Activated T-helper 2 cell treated with anti-CD3 and anti-CD28 coated beads, Interferon-gamma antibody, Interleukin-2, Interleukin-4, amounts not matched to agents 10 μg/mL and 5 μg/mL and 100 μg/mL, durations not matched to agents 14 hours and 24 hours and 36 hours (primary cell): ENCODE measurements around the gene HK2. TPM values are rescaled to one million over a fixed set of nuclear protein-coding genes. Genes with fewer than 3 reads are reported as not detected.

Source experiments
- DNase-seq: peaks from one replicate; pipeline ENCODE4 v3.0.0; 2021; ENCODE audit warnings: low spot score
- H3K27ac Mint-ChIP-seq: one replicate; pipeline ENCODE4 v1.8.0; 2021; ENCODE audit warnings: mixed read lengths
- H3K27me3 Mint-ChIP-seq: one replicate; pipeline ENCODE4 v1.8.0; 2021; ENCODE audit warnings: low read depth, mixed read lengths
- H3K36me3 Mint-ChIP-seq: one replicate; pipeline ENCODE4 v1.8.0; 2021; ENCODE audit warnings: low read depth, mixed read lengths
- H3K4me1 Mint-ChIP-seq: one replicate; pipeline ENCODE4 v1.8.0; 2021; ENCODE audit warnings: low read depth, mixed read lengths
- H3K4me3 Mint-ChIP-seq: one replicate; pipeline ENCODE4 v1.8.0; 2021; ENCODE audit warnings: low read depth, mild to moderate bottlenecking, moderate library complexity, mixed read lengths
- H3K9me3 Mint-ChIP-seq: one replicate; pipeline ENCODE4 v1.8.0; 2021; ENCODE audit warnings: mixed read lengths
- intact Hi-C: fragments of 100-400 bp; cut with micrococcal nuclease; formaldehyde crosslinking; loops from one replicate; pipeline ENCODE4 v1.15.1; 2023
- total RNA-seq: library from RNA; stranded (reverse); gene quantifications from 2 replicates; pipeline ENCODE4 v1.2.3, GENCODE V29; 2022

Gene HK2
- total RNA-seq, 1 donor from 2014 or later, result 102 TPM

DNA sequence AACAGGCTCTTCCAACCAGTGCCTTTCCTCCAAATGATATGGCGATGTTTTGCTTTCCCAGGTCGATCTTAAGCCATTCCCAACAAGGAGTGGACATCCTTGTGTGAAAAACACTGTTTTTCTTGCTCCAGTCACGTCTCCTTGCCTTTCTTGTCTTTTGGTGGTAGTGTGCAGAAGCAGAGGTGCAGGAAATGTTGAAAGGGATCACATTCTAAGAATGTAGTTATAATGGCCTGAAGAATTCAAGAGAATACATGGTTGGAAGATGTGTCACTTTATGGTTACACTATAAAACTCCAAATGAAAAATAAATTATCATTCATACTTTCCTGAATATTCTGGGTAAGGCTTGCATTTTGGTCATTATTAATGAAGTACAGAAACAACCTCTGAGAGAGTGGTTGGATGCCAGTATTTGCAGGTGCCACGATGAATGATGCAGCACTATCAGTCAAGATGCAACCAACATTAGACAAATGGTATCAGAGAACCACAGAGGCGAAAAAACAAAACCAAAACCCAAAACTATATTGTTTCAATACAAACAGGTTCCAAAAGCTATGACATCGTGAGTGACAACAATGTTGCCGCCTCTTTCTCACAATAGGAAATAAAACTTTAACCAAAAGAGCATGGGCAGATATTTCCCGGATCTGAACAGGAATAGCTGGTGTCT lies 97.0 kb downstream of the HK2 start:
- intact Hi-C loops, result loop anchor here (10.0 kb wide), 1 partner anchor 134 kb away; no protein-coding TSS in a partner anchor
- H3K9me3 Mint-ChIP-seq, result no peaks in the 10 kb centered on the region
- DNase-seq, result no peak
- H3K27me3 Mint-ChIP-seq, result peaks cover 5% of the 10 kb centered on the region
- H3K4me3 Mint-ChIP-seq, result no peak overlapping the region
- H3K27ac Mint-ChIP-seq, result no peak overlapping the region
- H3K4me1 Mint-ChIP-seq, result no peaks in the 10 kb centered on the region
- peaks cover 7% of the 10 kb centered on the region for H3K36me3 Mint-ChIP-seq

DNA sequence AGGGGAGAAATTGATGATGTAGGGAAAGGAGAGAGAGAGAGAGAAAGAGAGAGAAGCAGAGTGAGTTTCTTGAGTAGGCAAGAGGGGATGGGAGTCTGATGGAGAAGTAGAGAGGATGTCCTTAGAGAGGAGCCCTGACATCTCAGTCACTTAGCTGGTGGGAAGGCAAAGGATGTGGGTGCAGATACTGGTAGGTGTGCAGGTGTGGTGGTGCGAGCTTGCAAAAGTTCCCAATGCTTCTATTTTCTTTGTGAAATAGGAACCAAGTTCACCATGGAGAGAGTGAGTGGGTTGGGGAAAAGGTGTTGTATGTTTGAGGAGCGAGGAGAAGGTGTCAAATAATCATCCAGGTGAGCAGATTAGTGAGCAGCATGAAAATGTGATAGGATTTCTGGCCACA lies 98.0 kb downstream of the HK2 start:
- Mint-ChIP-seq H3K4me3 (no peak overlapping the region), H3K27ac (no peak overlapping the region), H3K9me3 (no peaks in the 10 kb centered on the region), H3K4me1 (no peaks in the 10 kb centered on the region), H3K27me3 (peaks cover 8% of the 10 kb centered on the region), H3K36me3 (peaks cover 7% of the 10 kb centered on the region)
- intact Hi-C loops, result loop anchor here (10.0 kb wide), 1 partner anchor 133 kb away; no protein-coding TSS in a partner anchor
- DNase-seq, result no peak

DNA sequence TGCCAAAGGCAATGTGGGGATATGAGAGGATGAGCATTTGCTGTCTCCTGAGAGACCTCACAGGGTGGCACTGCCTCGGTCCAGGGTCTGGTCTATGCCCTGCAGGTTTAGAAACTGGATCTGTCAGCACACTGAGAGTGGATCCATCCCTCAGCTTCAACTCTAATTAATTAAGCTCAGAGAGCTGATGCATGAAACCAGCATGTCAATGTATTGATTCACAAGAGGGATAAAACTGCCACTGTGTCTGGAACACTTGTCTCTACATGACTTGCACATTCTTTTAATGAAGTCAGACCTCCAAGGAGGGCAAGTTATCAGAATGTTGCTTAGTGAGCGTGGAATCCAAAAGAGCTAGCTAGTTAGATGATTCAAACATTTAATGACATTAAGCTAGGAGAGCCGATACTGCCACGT lies 102.1 kb downstream of the HK2 start:
- Mint-ChIP-seq H3K9me3 (no peaks in the 10 kb centered on the region), H3K4me1 (no peaks in the 10 kb centered on the region), H3K27me3 (peaks cover 16% of the 10 kb centered on the region), H3K27ac (no peak overlapping the region), H3K36me3 (no peaks in the 10 kb centered on the region), H3K4me3 (no peak overlapping the region)
- DNase-seq, result no peak
- intact Hi-C loops, result loop anchor here (10.0 kb wide), 1 partner anchor 129 kb away; no protein-coding TSS in a partner anchor

DNA sequence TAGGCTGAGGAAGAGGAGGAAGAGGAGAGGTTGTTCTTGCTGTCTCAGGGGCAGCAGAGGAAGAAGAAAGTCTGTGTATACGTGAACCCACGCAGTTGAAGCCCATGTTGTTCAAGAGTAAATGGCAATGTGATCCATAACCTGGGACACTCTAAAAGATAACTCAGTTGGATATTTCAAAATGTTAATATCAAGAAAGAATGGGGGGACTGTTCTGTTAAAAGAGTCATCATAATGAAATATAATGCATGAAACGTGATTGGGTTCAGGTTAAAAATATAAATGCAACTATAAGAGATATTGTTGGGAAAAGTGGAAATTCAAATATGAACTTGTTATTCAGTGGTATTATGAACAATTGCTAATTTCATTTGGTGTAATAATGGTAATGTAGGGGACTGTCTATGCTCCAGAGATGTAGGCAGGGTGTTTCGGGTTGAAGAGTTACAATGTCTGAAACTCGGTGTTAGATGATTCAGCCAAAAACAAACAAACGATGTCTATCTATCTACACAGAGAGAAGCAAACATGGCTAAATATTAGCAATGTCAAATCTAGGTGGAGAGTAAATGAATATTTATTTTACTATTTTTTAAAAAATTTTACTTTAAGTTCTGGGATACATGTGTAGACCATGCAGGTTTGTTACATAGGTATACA lies 103.4 kb downstream of the HK2 start:
- no peaks in the 10 kb centered on the region for H3K9me3 Mint-ChIP-seq
- peaks cover 16% of the 10 kb centered on the region for H3K27me3 Mint-ChIP-seq
- H3K4me3 Mint-ChIP-seq, result no peak overlapping the region
- intact Hi-C loops, result loop anchor here (10.0 kb wide), 1 partner anchor 127 kb away; no protein-coding TSS in a partner anchor
- no peaks in the 10 kb centered on the region for H3K36me3 Mint-ChIP-seq
- H3K4me1 Mint-ChIP-seq, result no peaks in the 10 kb centered on the region
- no peak for DNase-seq
- H3K27ac Mint-ChIP-seq, result no peak overlapping the region

DNA sequence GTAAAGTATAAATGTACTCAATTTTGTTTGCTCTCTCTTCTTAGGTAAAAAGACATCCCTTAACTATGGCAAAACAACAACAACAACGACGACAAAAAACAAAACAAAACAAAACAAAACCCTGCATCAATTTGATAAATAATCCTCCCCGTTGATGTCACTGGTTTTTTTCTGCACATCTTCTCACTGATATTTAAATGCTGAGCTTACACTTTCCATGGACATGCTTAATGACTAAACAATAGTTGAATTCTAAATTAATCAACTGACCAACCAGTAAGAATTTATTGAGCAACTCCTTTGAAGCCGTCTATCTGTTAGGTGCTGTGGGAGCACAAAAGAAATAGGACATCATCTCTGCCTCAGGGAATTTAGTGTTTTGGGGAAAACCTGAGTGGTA lies 104.3 kb downstream of the HK2 start:
- H3K27ac Mint-ChIP-seq, result no peak overlapping the region
- H3K36me3 Mint-ChIP-seq, result no peaks in the 10 kb centered on the region
- H3K9me3 Mint-ChIP-seq, result no peaks in the 10 kb centered on the region
- H3K4me3 Mint-ChIP-seq, result no peak overlapping the region
- intact Hi-C loops, result loop anchor here (10.0 kb wide), 1 partner anchor 127 kb away; no protein-coding TSS in a partner anchor
- H3K4me1 Mint-ChIP-seq, result no peaks in the 10 kb centered on the region
- H3K27me3 Mint-ChIP-seq, result peaks cover 16% of the 10 kb centered on the region
- DNase-seq, result no peak

DNA sequence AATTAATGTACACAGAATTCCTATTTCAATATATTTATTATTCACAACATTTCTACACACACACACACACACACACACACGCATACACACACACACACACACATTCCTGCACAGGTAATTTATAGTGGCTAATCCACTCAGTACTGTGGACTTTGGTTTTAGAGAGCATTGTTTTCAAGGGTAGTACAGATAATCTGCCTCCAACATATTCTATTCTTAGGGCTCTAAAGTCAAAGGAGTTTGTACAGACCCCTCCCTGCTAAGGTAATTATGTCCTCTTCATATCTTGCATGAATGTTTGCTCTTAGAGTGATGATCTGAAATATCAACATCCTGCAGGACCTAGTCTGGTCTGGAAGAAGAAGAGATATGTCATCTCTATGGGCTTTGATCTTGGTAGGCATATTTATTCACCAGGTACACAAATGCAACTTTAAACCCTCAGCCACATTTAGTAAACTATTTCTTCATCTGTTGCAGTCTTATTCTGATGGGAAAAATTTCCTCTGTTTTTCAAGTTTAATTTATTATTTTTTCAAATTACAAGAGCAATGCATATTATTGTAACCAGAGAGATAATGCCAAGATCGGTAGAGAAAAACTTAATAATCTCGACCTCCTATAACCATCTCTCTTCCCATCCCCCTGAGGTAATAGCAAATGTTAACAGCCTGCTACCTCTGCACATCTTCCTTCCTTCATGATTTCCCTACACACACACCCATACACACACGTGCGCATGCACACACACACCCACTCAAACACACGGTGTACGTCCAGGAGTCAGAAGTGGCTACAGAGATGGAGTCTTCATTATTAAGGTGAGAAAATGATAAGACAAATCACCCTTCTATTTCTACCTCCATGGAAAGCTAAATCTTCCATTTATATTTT lies 106.2 kb downstream of the HK2 start:
- no peaks in the 10 kb centered on the region for H3K36me3 Mint-ChIP-seq
- H3K27ac Mint-ChIP-seq, result no peak overlapping the region
- H3K4me1 Mint-ChIP-seq, result peaks cover 3% of the 10 kb centered on the region
- DNase-seq, result no peak
- no peak overlapping the region for H3K4me3 Mint-ChIP-seq
- H3K27me3 Mint-ChIP-seq, result peaks cover 12% of the 10 kb centered on the region
- H3K9me3 Mint-ChIP-seq, result no peaks in the 10 kb centered on the region
- intact Hi-C loops, result loop anchor here (10.0 kb wide), 1 partner anchor 125 kb away; no protein-coding TSS in a partner anchor

DNA sequence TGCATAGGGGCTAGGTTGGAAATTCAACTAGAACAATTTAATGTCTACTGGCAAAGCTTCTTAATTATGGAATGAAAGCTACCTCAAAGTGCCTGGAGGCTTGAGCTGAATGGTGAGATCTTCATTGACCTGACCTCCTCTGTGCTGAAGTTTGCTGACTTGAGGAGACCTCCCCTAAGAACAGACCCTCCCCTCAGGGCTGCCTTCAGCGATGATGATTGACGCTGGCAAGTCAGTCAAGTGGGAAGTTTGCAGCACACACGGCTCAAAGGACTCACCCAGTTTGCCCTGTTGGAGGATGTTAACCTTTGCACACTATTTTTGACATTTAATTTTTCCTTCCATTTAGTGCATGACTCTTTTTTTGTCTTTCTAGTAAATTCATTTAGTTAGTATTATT lies 107.4 kb downstream of the HK2 start:
- Mint-ChIP-seq H3K27ac (no peak overlapping the region), H3K36me3 (no peaks in the 10 kb centered on the region), H3K4me3 (no peak overlapping the region), H3K27me3 (peaks cover 11% of the 10 kb centered on the region), H3K9me3 (no peaks in the 10 kb centered on the region), H3K4me1 (peaks cover 9% of the 10 kb centered on the region)
- DNase-seq, result no peak
- intact Hi-C loops, result no loop called here

DNA sequence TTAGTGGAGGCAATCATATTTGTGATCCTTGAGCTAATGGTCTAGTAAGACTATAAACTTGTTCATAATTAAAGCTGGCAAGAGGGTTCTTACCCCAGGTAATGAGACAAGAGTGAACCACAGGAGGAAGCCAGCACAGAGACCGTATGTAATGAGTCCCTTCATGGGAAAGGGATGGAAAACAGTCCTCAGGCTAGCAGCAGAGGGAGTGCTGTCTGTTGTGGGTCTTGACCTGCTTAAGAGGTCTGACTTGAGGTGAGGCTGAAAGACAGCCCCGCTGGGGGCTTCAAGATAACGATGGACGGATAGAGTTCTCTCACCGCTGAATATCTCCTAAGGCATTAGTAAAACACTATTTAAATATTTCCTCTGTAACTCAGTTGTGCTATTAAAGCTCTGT lies 108.3 kb downstream of the HK2 start:
- H3K36me3 Mint-ChIP-seq, result no peaks in the 10 kb centered on the region
- no peaks in the 10 kb centered on the region for H3K9me3 Mint-ChIP-seq
- intact Hi-C loops, result no loop called here
- H3K27ac Mint-ChIP-seq, result no peak overlapping the region
- H3K4me1 Mint-ChIP-seq, result peaks cover 9% of the 10 kb centered on the region
- no peak overlapping the region for H3K4me3 Mint-ChIP-seq
- peaks cover 7% of the 10 kb centered on the region for H3K27me3 Mint-ChIP-seq
- no peak for DNase-seq

Other genes with a start within 250 kb of the HK2 start
- gene M1AP, start 185.8 kb upstream of the HK2 start, total RNA-seq, result not detected in 2 replicates
- 5.5 and 7.1 TPM in 2 replicates for gene SEMA4F, start 179.9 kb upstream of the HK2 start, total RNA-seq
- 46.1 and 55.3 TPM in 2 replicates for gene POLE4, start 124.5 kb downstream of the HK2 start, total RNA-seq